Panc1 (cell line): ENCODE data around the gene SHROOM3. TPM values are rescaled to one million over a fixed set of nuclear protein-coding genes. Genes with fewer than 3 reads are reported as not detected.

Source experiments
- ATAC-seq: fragments of 200-7000 bp; cut with Tn5 transposase; 2 replicates; pipeline ENCODE4 v1.9.1; 2020; ENCODE audit warnings: mild to moderate bottlenecking, moderate library complexity
- BruUV-seq: library from RNA; stranded (reverse); fragments of 400-500 nt; replicated peaks from 2 replicates; lab custom pipeline; 2021; lab: Mats Ljungman, UMichigan
- CTCF ChIA-PET: fragments of 300-600 bp; sonication (Branson Sonifier 250); formaldehyde crosslinking; loops from one replicate; lab custom pipeline; 2022; ENCODE audit warnings: antibody characterized with exemption; lab: Charles Lee
- POLR2A ChIA-PET: fragments of 300-600 bp; sonication (Branson Sonifier 250); formaldehyde crosslinking; loops from one replicate; lab custom pipeline; 2022; ENCODE audit warnings: antibody characterized with exemption; lab: Charles Lee
- DNase-seq: peaks from one replicate; pipeline ENCODE4 v3.0.0-alpha.2; 2010; ENCODE audit warnings: low read depth, low spot score
- H3K27ac ChIP-seq: 2 replicates; pipeline ENCODE4 v1.5.1; 2011; ENCODE audit warnings: mild to moderate bottlenecking, low read length, inconsistent platforms
- H3K27me3 ChIP-seq: fragments of 200-500 bp; sonication (Bioruptor generic); 2 replicates; pipeline ENCODE4 v1.6.0; 2014; ENCODE audit warnings: low read length, inconsistent platforms; ENCODE audit not compliant: control insufficient read depth, insufficient read depth
- H3K36me3 ChIP-seq: fragments of 200-500 bp; sonication (Bioruptor generic); 2 replicates; pipeline ENCODE4 v1.5.1; 2014; ENCODE audit warnings: inconsistent platforms, mild to moderate bottlenecking, low read length, moderate library complexity; ENCODE audit not compliant: control insufficient read depth, insufficient read depth
- H3K4me1 ChIP-seq: 2 replicates; pipeline ENCODE4 v1.5.1; 2011; ENCODE audit warnings: inconsistent platforms, mild to moderate bottlenecking, low read length, moderate library complexity; ENCODE audit not compliant: control insufficient read depth, insufficient read depth
- H3K4me3 ChIP-seq, 2 experiments: 2 replicates each; pipeline ENCODE4 v1.5.1; 2011 to 2012; ENCODE audit warnings: low read depth in 2 of 2, low read length in 2 of 2, mild to moderate bottlenecking in 2 of 2, inconsistent platforms in 1 of 2, moderate library complexity in 1 of 2
- H3K9me3 ChIP-seq: fragments of 200-500 bp; sonication (Bioruptor generic); 2 replicates; pipeline ENCODE4 v1.5.1; 2014; ENCODE audit warnings: low read depth, mild to moderate bottlenecking, inconsistent platforms, low read length, moderate library complexity; ENCODE audit not compliant: control insufficient read depth, insufficient read depth
- CTCF ChIP-seq: fragments of 450-650 bp; IDR thresholded peaks from 2 replicates; pipeline ENCODE4 v1.5.1; 2017; ENCODE audit warnings: mild to moderate bottlenecking
- POLR2AphosphoS5 ChIP-seq: IDR thresholded peaks from 2 replicates; pipeline ENCODE4 v1.6.1; 2012; ENCODE audit warnings: mild to moderate bottlenecking, low read depth, low read length, moderate library complexity
- REST ChIP-seq, 2 experiments: IDR thresholded peaks; 2 replicates each; pipeline ENCODE4 v1.6.1; 2011 to 2012; ENCODE audit warnings: low read depth in 2 of 2, control low read depth in 1 of 2, low read length in 1 of 2, mild to moderate bottlenecking in 1 of 2, moderate library complexity in 1 of 2; ENCODE audit not compliant: insufficient read depth in 1 of 2
- SIN3A ChIP-seq: IDR thresholded peaks from 2 replicates; pipeline ENCODE4 v1.6.1; 2012; ENCODE audit warnings: low read depth, mild to moderate bottlenecking, low read length, moderate library complexity, borderline replicate concordance; ENCODE audit not compliant: insufficient read depth
- TCF7L2 ChIP-seq: IDR thresholded peaks from 2 replicates; pipeline ENCODE4 v1.6.1; 2011; ENCODE audit warnings: mild to moderate bottlenecking, low read depth, low read length, inconsistent platforms
- in situ Hi-C: cut with HindIII; loops from 2 replicates; pipeline ENCODE4 v1.10.0; 2016; ENCODE audit warnings: low sequenced_read_pairs, low pct_unique_long_range_greater_than_20kb
- intact Hi-C: fragments of 100-400 bp; cut with micrococcal nuclease; formaldehyde crosslinking; loops from one replicate; pipeline ENCODE4 v1.10.0; 2022; ENCODE audit not compliant: unreplicated experiment
- total RNA-seq: library from RNA; stranded (reverse); gene quantifications from one replicate; pipeline ENCODE4 v1.2.1, GENCODE V29; 2021; ENCODE audit not compliant: unreplicated experiment

SHROOM3 gene
- total RNA-seq, 1 experiment from 2014 or later: 7.2 TPM

DNA sequence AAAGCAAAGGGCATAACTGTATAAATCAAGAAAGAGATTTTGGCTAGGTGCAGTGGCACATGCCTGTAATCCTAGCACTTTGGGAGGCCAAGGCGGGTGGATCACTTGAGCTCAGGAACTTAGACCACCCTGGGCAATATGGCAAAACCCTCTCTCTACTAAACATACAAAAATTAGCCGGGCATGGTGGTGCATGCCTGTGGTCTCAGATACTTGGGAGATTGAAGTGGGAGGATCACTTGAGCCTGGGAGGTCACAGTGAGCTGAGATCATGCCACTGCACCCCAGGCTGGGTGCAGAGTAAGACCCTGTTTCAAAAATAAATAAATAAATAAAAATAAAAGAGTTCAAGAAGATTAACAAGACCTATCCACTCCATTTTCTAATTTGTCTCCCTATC is 235.6 kb downstream of the SHROOM3 start:
- intact Hi-C loops: no loop called here
- Histone ChIP-seq H3K4me3 (no peak overlapping the region), H3K27ac (no peak overlapping the region), H3K27me3 (no peaks in the 10 kb centered on the region), H3K4me1 (no peaks in the 10 kb centered on the region), H3K36me3 (no peaks in the 10 kb centered on the region), H3K9me3 (no peaks in the 10 kb centered on the region)
- TF ChIP-seq TCF7L2 (no peak), CTCF (no peak), REST (IDR thresholded peaks at IDR 0.05; ENCODE audit: insufficient read depth in 1 of 2, low read depth in 2 of 2, low read length in 1 of 2) (no peak), SIN3A (no peak), POLR2AphosphoS5 (no peak)
- ChIA-PET CTCF (no interaction called here), POLR2A (no interaction called here)
- in situ Hi-C loops: no loop called here
- ATAC-seq: no peak
- no peak for DNase-seq
- BruUV-seq: no TSS peak

- Histone ChIP-seq H3K36me3 (no peaks in the 10 kb centered on the region), H3K27ac (no peak overlapping the region), H3K4me1 (peaks cover 6% of the 10 kb centered on the region; the same call in 1 of the 2 replicates), H3K4me3 (no peak overlapping the region), H3K9me3 (no peaks in the 10 kb centered on the region), H3K27me3 (no peaks in the 10 kb centered on the region)
- no TSS peak for BruUV-seq
- in situ Hi-C loops (no loop called here), intact Hi-C loops (no loop called here)
- no peak for ATAC-seq
- ChIA-PET POLR2A (no interaction called here), CTCF (no interaction called here)
- no peak for TF ChIP-seq CTCF
- no peak for TF ChIP-seq TCF7L2
- no peak for TF ChIP-seq REST (IDR thresholded peaks at IDR 0.05; ENCODE audit: insufficient read depth in 1 of 2, low read depth in 2 of 2, low read length in 1 of 2)
- TF ChIP-seq SIN3A: no peak
- no peak for TF ChIP-seq POLR2AphosphoS5
- no peak for DNase-seq
These were observed 238.3 kb downstream of the SHROOM3 start for GRCh38 chr4:76673362-76673761.
